Activated B cell treated with CpG ODN at 0.5 μM for 24 hours (primary cell): Measurements from ENCODE around the gene TAGLN3. TPM values are rescaled to one million over a fixed set of nuclear protein-coding genes. Genes with fewer than 3 reads are reported as not detected.

Experiments used
- ATAC-seq: fragments of 200-7000 bp; cut with Tn5 transposase; one replicate; pipeline ENCODE4 v1.10.0; 2021; ENCODE audit warnings: low read depth, mild to moderate bottlenecking, moderate library complexity
- CTCF ChIA-PET: fragments of 350-600 bp; sonication (Branson Sonifier 250); formaldehyde crosslinking; loops from one replicate; lab custom pipeline; 2021; ENCODE audit warnings: antibody characterized with exemption; lab: Charles Lee
- POLR2A ChIA-PET: fragments of 350-600 bp; sonication (Branson Sonifier 250); formaldehyde crosslinking; loops from one replicate; lab custom pipeline; 2021; ENCODE audit warnings: antibody characterized with exemption; lab: Charles Lee
- DNase-seq: peaks from one replicate; pipeline ENCODE4 v3.0.0; 2022
- H3K27ac Mint-ChIP-seq: one replicate; pipeline ENCODE4 v1.8.0; 2020; ENCODE audit warnings: mixed read lengths
- H3K27me3 Mint-ChIP-seq: one replicate; pipeline ENCODE4 v1.8.0; 2021; ENCODE audit warnings: mixed read lengths
- H3K36me3 Mint-ChIP-seq: one replicate; pipeline ENCODE4 v1.8.0; 2021; ENCODE audit warnings: low read depth, mixed read lengths
- H3K4me1 Mint-ChIP-seq: one replicate; pipeline ENCODE4 v1.8.0; 2021; ENCODE audit warnings: mixed read lengths
- H3K4me3 Mint-ChIP-seq: one replicate; pipeline ENCODE4 v1.8.0; 2020; ENCODE audit warnings: mild to moderate bottlenecking, mixed read lengths
- H3K9me3 Mint-ChIP-seq: one replicate; pipeline ENCODE4 v1.8.0; 2020; ENCODE audit warnings: mixed read lengths
- CTCF ChIP-seq: fragments of 200-600 bp; IDR thresholded peaks from one replicate; pipeline ENCODE4 v1.8.0; 2022; ENCODE audit warnings: antibody characterized with exemption, mild to moderate bottlenecking
- intact Hi-C: fragments of 100-400 bp; cut with micrococcal nuclease; formaldehyde crosslinking; loops from one replicate; pipeline ENCODE4 v1.15.1; 2024
- total RNA-seq: library from RNA; stranded (reverse); gene quantifications from 2 replicates; pipeline ENCODE4 v1.2.3, GENCODE V29; 2022

TAGLN3 gene
- total RNA-seq, 1 donor from 2014 or later, result not detected

- POLR2A ChIA-PET, result no interaction called here
- DNase-seq (no peak), ATAC-seq (no peak)
- intact Hi-C loops, result no loop called here
- Mint-ChIP-seq H3K27ac (no peak overlapping the region), H3K36me3 (no peaks in the 10 kb centered on the region), H3K4me3 (no peak overlapping the region), H3K27me3 (no peaks in the 10 kb centered on the region), H3K4me1 (peaks cover 1% of the 10 kb centered on the region), H3K9me3 (no peaks in the 10 kb centered on the region)
- no peak for TF ChIP-seq CTCF
- CTCF ChIA-PET, result interaction anchor here (4.0 kb wide), 1 partner anchor 15 kb away, joined by 21 read pairs; no protein-coding TSS in a partner anchor
These were observed 6.5 kb downstream of the TAGLN3 start for GRCh38 chr3:112005091-112005672.

- Mint-ChIP-seq H3K27me3 (no peaks in the 10 kb centered on the region), H3K4me3 (no peak overlapping the region), H3K27ac (no peak overlapping the region), H3K4me1 (peaks cover 5% of the 10 kb centered on the region), H3K36me3 (no peaks in the 10 kb centered on the region), H3K9me3 (no peaks in the 10 kb centered on the region)
- no peak for TF ChIP-seq CTCF
- no peak for ATAC-seq
- ChIA-PET CTCF (interaction anchor here (1.4 kb wide), 2 partner anchors 9 to 19 kb away, joined by 4 to 9 read pairs; no protein-coding TSS in a partner anchor), POLR2A (no interaction called here)
- intact Hi-C loops, result no loop called here
- DNase-seq, result no peak
These were observed 8.9 kb downstream of the TAGLN3 start for GRCh38 chr3:112007633-112008032.

- ATAC-seq (no peak), DNase-seq (no peak)
- CTCF ChIA-PET, result no interaction called here
- no peaks in the 10 kb centered on the region for H3K9me3 Mint-ChIP-seq
- intact Hi-C loops, result no loop called here
- H3K36me3 Mint-ChIP-seq, result no peaks in the 10 kb centered on the region
- no peak overlapping the region for H3K4me3 Mint-ChIP-seq
- peaks cover 16% of the 10 kb centered on the region for H3K4me1 Mint-ChIP-seq
- POLR2A ChIA-PET, result no interaction called here
- no peaks in the 10 kb centered on the region for H3K27me3 Mint-ChIP-seq
- no peak overlapping the region for H3K27ac Mint-ChIP-seq
- no peak for TF ChIP-seq CTCF
These were observed 10.9 kb downstream of the TAGLN3 start for GRCh38 chr3:112009670-112010069.

GRCh38 chr3:112010636-112011035 lies 11.9 kb downstream of the TAGLN3 start:
- POLR2A ChIA-PET, result no interaction called here
- no peak for TF ChIP-seq CTCF
- ATAC-seq (no peak), DNase-seq (no peak)
- H3K4me3 Mint-ChIP-seq, result no peak overlapping the region
- H3K9me3 Mint-ChIP-seq, result no peaks in the 10 kb centered on the region
- CTCF ChIA-PET, result interaction anchor here (0.8 kb wide), 1 partner anchor 9 kb away, joined by 3 read pairs; no protein-coding TSS in a partner anchor
- intact Hi-C loops, result no loop called here
- no peaks in the 10 kb centered on the region for H3K36me3 Mint-ChIP-seq
- H3K27me3 Mint-ChIP-seq, result no peaks in the 10 kb centered on the region
- no peak overlapping the region for H3K27ac Mint-ChIP-seq
- H3K4me1 Mint-ChIP-seq, result peaks cover 16% of the 10 kb centered on the region

GRCh38 chr3:112011376-112011940 lies 12.7 kb downstream of the TAGLN3 start:
- no peak overlapping the region for H3K27ac Mint-ChIP-seq
- ChIA-PET CTCF (interaction anchor here (0.8 to 5.1 kb wide), 3 partner anchors 8 to 342 kb away, joined by 3 to 81 read pairs (median 34); no protein-coding TSS in a partner anchor), POLR2A (interaction anchor here (0.6 kb wide), 1 partner anchor 1185 kb away, joined by 3 read pairs; no protein-coding TSS in a partner anchor)
- no peak overlapping the region for H3K4me3 Mint-ChIP-seq
- no peak for TF ChIP-seq CTCF
- intact Hi-C loops, result no loop called here
- H3K9me3 Mint-ChIP-seq, result no peaks in the 10 kb centered on the region
- ATAC-seq (no peak), DNase-seq (no peak)
- H3K4me1 Mint-ChIP-seq, result peaks cover 16% of the 10 kb centered on the region
- no peaks in the 10 kb centered on the region for H3K36me3 Mint-ChIP-seq
- H3K27me3 Mint-ChIP-seq, result no peaks in the 10 kb centered on the region
